Measurements from ENCODE around the gene FOXF1. TPM values are rescaled to one million over a fixed set of nuclear protein-coding genes. Genes with fewer than 3 reads are reported as not detected.
A peak's percentile ranks its signal among the peaks of the same experiment; 100 is the strongest.

FOXF1 gene
- total and polyA plus RNA-seq, 2 of the 13 experiments (the other 11 are each of a cell fraction or from before 2014, with no cell fraction given): not detected

DNA sequence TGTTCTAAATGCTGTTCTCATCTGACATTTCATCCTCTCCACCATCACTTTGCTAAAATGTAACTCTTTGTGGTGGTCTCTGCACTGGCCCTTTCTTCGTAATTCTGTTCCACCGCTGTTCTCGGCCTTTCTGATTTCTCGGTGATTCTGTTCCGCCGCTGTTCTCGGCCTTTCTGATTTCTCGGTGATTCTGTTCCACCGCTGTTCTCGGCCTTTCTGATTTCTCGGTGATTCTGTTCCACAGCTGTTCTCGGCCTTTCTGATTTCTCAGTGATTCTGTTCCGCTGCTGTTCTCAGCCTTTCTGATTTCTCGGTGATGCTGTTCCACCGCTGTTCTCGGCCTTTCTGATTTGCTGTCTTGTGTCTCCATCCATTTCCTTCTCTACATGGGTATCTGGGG lies 12.3 kb downstream of the FOXF1 start:
- in situ Hi-C loops (cut with HindIII; ENCODE audit: extremely low pct_ligation_motif_present, low pct_unique_long_range_greater_than_20kb) (loop anchor here (25.0 kb wide), 1 partner anchor 710 kb away; no protein-coding TSS in a partner anchor), intact Hi-C loops (cut with micrococcal nuclease; ENCODE audit: unreplicated experiment) (no loop called here)
- no peaks in the 10 kb centered on the region for H3K36me3 ChIP-seq (replicated peaks in 1 of 2; ENCODE audit: control insufficient read depth in 1 of 2, insufficient read depth in 2 of 2, low read length in 2 of 2)
- POLR2A ChIA-PET: no interaction called here
- CTCF ChIA-PET (ENCODE audit: low intra/inter-chr PET ratio, low total read pairs): no interaction called here
- H3K4me3 ChIP-seq (replicated peaks in 1 of 3; ENCODE audit: insufficient read depth in 1 of 3, low read depth in 2 of 3, low read length in 3 of 3): no peak overlapping the region
- no peak overlapping the region for H3K4me2 ChIP-seq (ENCODE audit: low read depth, low read length)
- TF ChIP-seq CENPT (CRISPR knock-in tag; IDR thresholded peaks at IDR 0.05; ENCODE audit: low read depth) (no peak), ZNF549 (CRISPR knock-in tag; IDR thresholded peaks at IDR 0.05) (no peak), SIX4 (CRISPR knock-in tag; IDR thresholded peaks at IDR 0.05) (no peak), ZNF557 (CRISPR knock-in tag; IDR thresholded peaks at IDR 0.05) (no peak), SMARCC2 (IDR thresholded peaks at IDR 0.05) (no peak), HOXA9 (CRISPR knock-in tag; IDR thresholded peaks at IDR 0.05; ENCODE audit: borderline replicate concordance) (no peak), EZH2 (conservative IDR thresholded peaks at IDR 0.05; ENCODE audit: low read depth, low read length) (0 out of 2 replicates have a peak, but pooled peaks have one; percentile 70), ZNF883 (CRISPR knock-in tag; IDR thresholded peaks at IDR 0.05; ENCODE audit: not compliant biosample characterization) (no peak)
- TF ChIP-seq, protein P1, sequence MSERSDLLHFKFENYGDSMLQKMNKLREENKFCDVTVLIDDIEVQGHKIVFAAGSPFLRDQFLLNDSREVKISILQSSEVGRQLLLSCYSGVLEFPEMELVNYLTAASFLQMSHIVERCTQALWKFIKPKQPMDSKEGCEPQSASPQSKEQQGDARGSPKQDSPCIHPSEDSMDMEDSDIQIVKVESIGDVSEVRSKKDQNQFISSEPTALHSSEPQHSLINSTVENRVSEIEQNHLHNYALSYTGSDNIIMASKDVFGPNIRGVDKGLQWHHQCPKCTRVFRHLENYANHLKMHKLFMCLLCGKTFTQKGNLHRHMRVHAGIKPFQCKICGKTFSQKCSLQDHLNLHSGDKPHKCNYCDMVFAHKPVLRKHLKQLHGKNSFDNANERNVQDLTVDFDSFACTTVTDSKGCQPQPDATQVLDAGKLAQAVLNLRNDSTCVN (CRISPR knock-in tag; IDR thresholded peaks at IDR 0.05; ENCODE audit: borderline replicate concordance): no peak
- H3K9ac ChIP-seq (ENCODE audit: insufficient read depth, low read depth, low read length): no peak overlapping the region
- WGBS (ENCODE audit: low lambda C conversion rate): 52% methylated on average over 16 of the region's 16 CpGs
- H2AFZ ChIP-seq (ENCODE audit: low read length): no peak overlapping the region
- no TSS peak for BruUV-seq (replicated peaks)
- no peaks in the 10 kb centered on the region for H4K20me1 ChIP-seq (ENCODE audit: insufficient read depth, low read length)
- FAIRE-seq (no peak), ATAC-seq (no peak), DNase-seq (ENCODE audit: low spot score) (no peak)
- peaks cover 9% of the 10 kb centered on the region for H3K4me1 ChIP-seq (ENCODE audit: insufficient read depth, low read length)
- H3K9me3 ChIP-seq (ENCODE audit: low read length): no peaks in the 10 kb centered on the region
- peaks cover 9 to 60% of the 10 kb centered on the region in 2 experiments for H3K27me3 ChIP-seq (ENCODE audit: control insufficient read depth in 1 of 2, insufficient read depth in 2 of 2, low read length in 2 of 2)
- no peak overlapping the region for H3K27ac ChIP-seq (ENCODE audit: extremely low read length, insufficient read depth, low read length)
- no peaks in the 10 kb centered on the region for H3K79me2 ChIP-seq (ENCODE audit: insufficient read depth, low read length)

Measured in HepG2 (cell line).